Stimulated activated effector memory CD8-positive, alpha-beta T cell treated with anti-CD3 and anti-CD28 coated beads, Interleukin-12 subunit alpha, Interleukin-12 subunit beta, amount 100 ng/mL, for 72 hours (primary cell): ENCODE data around the gene SMPDL3A.
A peak's percentile ranks its signal among the peaks of the same experiment; 100 is the strongest.

Source experiments
- ATAC-seq: fragments of 150-1000 bp; cut with Tn5 transposase; 2 replicates; pipeline ENCODE4 v1.10.0; 2021
- DNase-seq, 2 donors: peaks; one replicate each; pipeline ENCODE4 v3.0.0; 2021 to 2022; ENCODE audit warnings: low spot score in 2 of 2
- H3K27ac Mint-ChIP-seq: one replicate; pipeline ENCODE4 v1.8.0; 2022; ENCODE audit warnings: mild to moderate bottlenecking, mixed read lengths
- H3K36me3 Mint-ChIP-seq: one replicate; pipeline ENCODE4 v1.8.0; 2022; ENCODE audit warnings: mild to moderate bottlenecking, mixed read lengths
- H3K4me1 Mint-ChIP-seq: one replicate; pipeline ENCODE4 v1.8.0; 2022; ENCODE audit warnings: mixed read lengths
- H3K4me3 Mint-ChIP-seq: one replicate; pipeline ENCODE4 v1.8.0; 2022; ENCODE audit warnings: mild to moderate bottlenecking, mixed read lengths
- H3K9me3 Mint-ChIP-seq: one replicate; pipeline ENCODE4 v1.8.0; 2022; ENCODE audit warnings: mixed read lengths

SMPDL3A gene

GRCh38 chr6:122758927-122759334 lies 30.1 kb upstream of the SMPDL3A start:
- Mint-ChIP-seq H3K27ac (no peak overlapping the region), H3K36me3 (no peaks in the 10 kb centered on the region), H3K4me3 (no peak overlapping the region), H3K4me1 (no peaks in the 10 kb centered on the region), H3K9me3 (peaks cover 9% of the 10 kb centered on the region)
- ATAC-seq: peak; percentile 68
- DNase-seq: no peak

- DNase-seq: no peak
- H3K4me1 Mint-ChIP-seq: no peaks in the 10 kb centered on the region
- no peak for ATAC-seq
- no peaks in the 10 kb centered on the region for H3K36me3 Mint-ChIP-seq
- H3K27ac Mint-ChIP-seq: no peak overlapping the region
- peaks cover 4% of the 10 kb centered on the region for H3K9me3 Mint-ChIP-seq
- H3K4me3 Mint-ChIP-seq: no peak overlapping the region
These were observed 28.7 kb upstream of the SMPDL3A start for GRCh38 chr6:122760330-122760729.

DNA sequence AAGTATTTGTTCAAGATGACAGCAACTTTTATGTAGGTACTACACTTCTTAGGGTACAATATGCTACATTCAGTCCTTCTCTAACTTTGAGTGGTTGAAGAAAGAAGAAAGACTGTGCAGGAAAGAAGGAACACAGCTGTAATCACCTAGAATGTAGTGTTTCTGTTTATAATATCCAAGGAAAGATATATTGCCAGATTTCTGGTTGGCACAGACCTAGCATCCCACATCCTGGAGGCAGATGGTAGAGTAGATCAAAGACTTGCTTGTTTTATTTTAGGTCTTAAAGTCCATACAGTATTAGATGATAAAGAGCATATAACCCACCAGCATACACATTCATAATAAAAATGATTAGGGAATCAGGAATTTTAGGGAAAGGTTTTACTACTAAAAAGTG lies 22.8 kb upstream of the SMPDL3A start:
- Mint-ChIP-seq H3K27ac (no peak overlapping the region), H3K36me3 (no peaks in the 10 kb centered on the region), H3K4me3 (no peak overlapping the region), H3K4me1 (no peaks in the 10 kb centered on the region), H3K9me3 (no peaks in the 10 kb centered on the region)
- DNase-seq (no peak), ATAC-seq (no peak)

DNA sequence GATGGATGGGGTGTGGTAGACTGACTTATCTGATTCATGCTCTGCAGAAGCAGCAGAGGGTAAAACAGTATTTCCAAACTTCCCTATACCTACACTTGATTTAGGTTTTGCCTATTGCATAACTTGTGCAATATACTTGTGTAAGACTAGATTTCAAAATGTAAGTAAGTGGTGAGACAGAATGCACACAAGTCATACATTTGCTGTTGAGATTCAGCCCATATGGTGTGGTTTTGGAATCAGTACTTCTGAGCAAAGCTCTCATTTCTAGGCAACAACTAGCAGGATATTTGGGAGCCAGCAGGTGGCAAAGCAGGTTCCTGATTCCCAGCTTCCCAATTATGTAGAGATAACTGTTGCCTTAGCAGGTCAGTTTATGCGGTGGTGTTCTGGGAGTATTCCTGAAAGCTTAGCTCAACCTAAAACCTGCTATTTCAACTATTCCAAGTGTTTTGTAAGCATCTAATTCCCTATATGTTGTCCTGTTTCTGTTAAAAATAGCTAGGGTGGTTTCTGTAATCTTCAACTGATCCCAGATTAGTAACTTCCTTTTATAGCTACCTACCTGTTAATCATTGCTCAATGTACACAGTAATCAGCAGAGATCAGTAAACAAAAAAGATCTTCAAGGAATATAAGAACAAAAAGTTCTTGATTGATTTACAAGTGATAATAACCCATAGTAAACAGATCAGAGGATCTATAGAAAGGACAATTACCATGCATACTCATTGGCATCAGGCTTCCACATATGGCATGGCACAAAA lies 18.0 kb upstream of the SMPDL3A start:
- DNase-seq (no peak), ATAC-seq (no peak)
- no peak overlapping the region for H3K27ac Mint-ChIP-seq
- H3K9me3 Mint-ChIP-seq: peaks cover 3% of the 10 kb centered on the region
- H3K4me3 Mint-ChIP-seq: no peak overlapping the region
- H3K4me1 Mint-ChIP-seq: no peaks in the 10 kb centered on the region
- H3K36me3 Mint-ChIP-seq: no peaks in the 10 kb centered on the region

- peaks cover 7% of the 10 kb centered on the region for H3K9me3 Mint-ChIP-seq
- H3K36me3 Mint-ChIP-seq: no peaks in the 10 kb centered on the region
These were observed 16.2 kb upstream of the SMPDL3A start for GRCh38 chr6:122772724-122773415.

DNA sequence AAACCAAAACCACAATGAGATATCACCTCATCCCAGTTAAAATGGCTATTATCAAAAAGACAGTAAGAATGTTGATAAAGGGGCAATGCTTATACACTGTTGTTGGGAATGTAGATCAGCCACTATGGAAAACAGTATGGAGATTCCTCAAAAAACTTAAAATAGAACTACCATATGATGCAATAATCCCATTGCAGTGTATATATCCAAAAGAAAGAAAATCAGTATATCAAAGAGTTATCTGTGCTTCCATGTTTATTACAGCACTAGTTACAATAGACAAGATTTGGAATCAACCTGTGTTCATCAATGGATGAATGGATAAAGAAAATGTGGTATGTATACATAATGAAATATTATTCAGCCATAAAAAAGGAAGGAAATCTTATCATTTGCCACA lies 13.1 kb upstream of the SMPDL3A start:
- H3K36me3 Mint-ChIP-seq: no peaks in the 10 kb centered on the region
- H3K4me3 Mint-ChIP-seq: no peak overlapping the region
- no peak for DNase-seq
- peaks cover 7% of the 10 kb centered on the region for H3K9me3 Mint-ChIP-seq
- no peak for ATAC-seq
- no peaks in the 10 kb centered on the region for H3K4me1 Mint-ChIP-seq
- no peak overlapping the region for H3K27ac Mint-ChIP-seq

More at GRCh38 chr6:122772724-122773415, 16.2 kb upstream of the SMPDL3A start:
- no peak for ATAC-seq
- DNase-seq: no peak
- Mint-ChIP-seq H3K4me1 (no peaks in the 10 kb centered on the region), H3K4me3 (no peak overlapping the region), H3K27ac (no peak overlapping the region)

DNA sequence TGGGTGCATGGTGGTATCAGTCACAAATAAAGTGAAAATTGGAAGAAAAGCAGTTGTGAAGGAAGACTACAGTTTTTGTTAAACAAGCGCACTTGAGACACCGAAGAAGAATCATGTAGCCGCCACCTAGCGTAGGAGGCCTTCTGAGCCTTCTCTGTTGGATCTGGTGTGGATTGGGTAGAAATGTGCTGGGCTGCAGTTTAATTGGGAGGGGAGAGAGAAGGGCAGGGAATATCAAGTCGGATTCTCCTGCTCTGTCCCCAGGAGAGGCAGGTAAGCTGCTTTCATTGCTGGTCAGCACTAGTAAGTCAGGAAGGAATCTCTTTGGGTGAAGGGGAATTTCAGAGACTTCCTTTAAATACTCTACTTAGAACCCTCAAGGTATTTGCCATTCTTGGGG lies 10.8 kb upstream of the SMPDL3A start:
- H3K36me3 Mint-ChIP-seq: no peaks in the 10 kb centered on the region
- peaks cover 7% of the 10 kb centered on the region for H3K9me3 Mint-ChIP-seq
- DNase-seq (no peak), ATAC-seq (no peak)
- H3K4me1 Mint-ChIP-seq: no peaks in the 10 kb centered on the region
- no peak overlapping the region for H3K4me3 Mint-ChIP-seq
- no peak overlapping the region for H3K27ac Mint-ChIP-seq

- peaks cover 7% of the 10 kb centered on the region for H3K9me3 Mint-ChIP-seq
- ATAC-seq: no peak
- DNase-seq: no peak
- H3K27ac Mint-ChIP-seq: no peak overlapping the region
- no peak overlapping the region for H3K4me3 Mint-ChIP-seq
- no peaks in the 10 kb centered on the region for H3K36me3 Mint-ChIP-seq
- no peaks in the 10 kb centered on the region for H3K4me1 Mint-ChIP-seq
These were observed 9.9 kb upstream of the SMPDL3A start for GRCh38 chr6:122778985-122779661.

DNA sequence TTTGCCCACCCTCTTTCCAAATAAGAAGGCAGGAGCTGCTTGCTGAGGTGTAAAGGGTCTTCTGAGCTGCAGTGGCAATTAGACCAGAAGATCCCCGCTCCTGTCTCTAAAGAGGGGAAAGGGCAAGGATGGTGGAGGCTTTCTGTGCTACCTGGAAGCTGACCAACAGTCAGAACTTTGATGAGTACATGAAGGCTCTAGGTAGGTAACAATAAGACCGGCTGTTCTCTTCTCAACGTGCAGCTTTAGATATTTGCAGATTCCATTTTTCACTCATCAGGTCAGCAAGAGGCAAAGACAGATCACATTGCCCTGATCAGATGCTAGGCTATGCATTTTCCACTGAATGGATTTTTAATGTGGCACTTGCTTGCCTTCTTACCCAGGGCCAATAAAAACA lies 9.4 kb upstream of the SMPDL3A start, which contains the start of gene FABP7:
FABP7 (plus strand) TSS at position 50 of the 400 bp plus-strand sequence; CDS start at position 129, 79 bp downstream.
- H3K9me3 Mint-ChIP-seq: peaks cover 7% of the 10 kb centered on the region
- H3K27ac Mint-ChIP-seq: no peak within 1 kb of the TSS
- no peak within 1 kb of the TSS for H3K4me3 Mint-ChIP-seq
- H3K36me3 Mint-ChIP-seq: no peaks in the 10 kb centered on the region
- ATAC-seq (no peak), DNase-seq (no peak)
- H3K4me1 Mint-ChIP-seq: no peaks in the 10 kb centered on the region

GRCh38 chr6:122780114-122780513 lies 8.9 kb upstream of the SMPDL3A start:
- no peak overlapping the region for H3K4me3 Mint-ChIP-seq
- DNase-seq: no peak
- no peak for ATAC-seq
- H3K27ac Mint-ChIP-seq: no peak overlapping the region
- peaks cover 7% of the 10 kb centered on the region for H3K9me3 Mint-ChIP-seq
- no peaks in the 10 kb centered on the region for H3K4me1 Mint-ChIP-seq
- no peaks in the 10 kb centered on the region for H3K36me3 Mint-ChIP-seq

- DNase-seq (no peak), ATAC-seq (no peak)
- no peaks in the 10 kb centered on the region for H3K4me1 Mint-ChIP-seq
- H3K4me3 Mint-ChIP-seq: no peak overlapping the region
- no peaks in the 10 kb centered on the region for H3K36me3 Mint-ChIP-seq
- H3K9me3 Mint-ChIP-seq: no peaks in the 10 kb centered on the region
- no peak overlapping the region for H3K27ac Mint-ChIP-seq
These were observed 7.3 kb upstream of the SMPDL3A start for GRCh38 chr6:122781716-122782115.

GRCh38 chr6:122783401-122783800 lies 5.7 kb upstream of the SMPDL3A start:
- Mint-ChIP-seq H3K27ac (no peak overlapping the region), H3K4me3 (no peak overlapping the region), H3K4me1 (no peaks in the 10 kb centered on the region), H3K9me3 (no peaks in the 10 kb centered on the region), H3K36me3 (no peaks in the 10 kb centered on the region)
- no peak for DNase-seq
- no peak for ATAC-seq

GRCh38 chr6:122785891-122786290 lies 3.2 kb upstream of the SMPDL3A start:
- Mint-ChIP-seq H3K27ac (no peak overlapping the region), H3K4me3 (no peak overlapping the region), H3K4me1 (no peaks in the 10 kb centered on the region), H3K36me3 (no peaks in the 10 kb centered on the region), H3K9me3 (no peaks in the 10 kb centered on the region)
- ATAC-seq (no peak), DNase-seq (no peak)

- ATAC-seq (no peak), DNase-seq (no peak)
- no peaks in the 10 kb centered on the region for H3K36me3 Mint-ChIP-seq
- H3K4me3 Mint-ChIP-seq: no peak overlapping the region
- H3K4me1 Mint-ChIP-seq: no peaks in the 10 kb centered on the region
- no peaks in the 10 kb centered on the region for H3K9me3 Mint-ChIP-seq
- H3K27ac Mint-ChIP-seq: no peak overlapping the region
These were observed 1.3 kb upstream of the SMPDL3A start for GRCh38 chr6:122787721-122788120.

DNA sequence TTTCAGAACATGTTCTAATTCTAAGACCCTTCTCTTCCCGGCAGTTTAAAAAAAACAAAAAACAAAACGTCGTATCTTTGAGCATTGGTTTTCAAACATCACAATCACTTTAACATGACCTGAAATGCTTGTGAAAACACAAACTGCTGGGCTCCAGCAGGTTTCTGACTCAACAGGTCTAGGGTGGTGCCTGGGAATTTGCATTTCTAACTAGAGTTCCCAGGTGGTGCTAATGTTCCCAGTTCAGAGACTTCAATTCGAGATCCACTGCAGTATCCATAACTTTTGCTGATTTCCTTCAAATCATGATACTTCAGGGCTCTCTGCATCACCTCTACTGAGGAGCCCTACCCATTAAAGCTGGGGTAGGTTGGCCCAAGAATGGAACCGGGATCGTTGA lies 850 bp upstream of the SMPDL3A start:
- Mint-ChIP-seq H3K4me3 (no peak overlapping the region), H3K36me3 (no peaks in the 10 kb centered on the region), H3K9me3 (no peaks in the 10 kb centered on the region), H3K27ac (no peak overlapping the region), H3K4me1 (no peaks in the 10 kb centered on the region)
- ATAC-seq (no peak), DNase-seq (no peak)
